ENCODE results near the gene DPYSL3.
"Not testable (repeated sequence)": the region's sequence is repeated elsewhere in the genome, so short reads cannot be mapped to it uniquely, and the experiment has no call there.

DPYSL3 gene

GRCh38 chr5:147400126-147400809 lies 109.6 kb downstream of the DPYSL3 start:
- no peak for DNase-seq

- no peak for DNase-seq
Observed at GRCh38 chr5:147398860-147399259, 111.0 kb downstream of the DPYSL3 start.

GRCh38 chr5:147397616-147398015 lies 112.3 kb downstream of the DPYSL3 start:
- DNase-seq = no peak

GRCh38 chr5:147396070-147396823 lies 113.6 kb downstream of the DPYSL3 start:
- no peak for DNase-seq

- no peak for DNase-seq
Observed at GRCh38 chr5:147393874-147394672, 115.8 kb downstream of the DPYSL3 start.

GRCh38 chr5:147391781-147392180 lies 118.1 kb downstream of the DPYSL3 start:
- no peak for DNase-seq

GRCh38 chr5:147390654-147391225 lies 119.1 kb downstream of the DPYSL3 start:
- DNase-seq = no peak

- no peak for DNase-seq
Observed at GRCh38 chr5:147388184-147389108, 121.4 kb downstream of the DPYSL3 start.

- no peak for DNase-seq
Observed at GRCh38 chr5:147387109-147387508, 122.8 kb downstream of the DPYSL3 start.

- DNase-seq = no peak
Observed at GRCh38 chr5:147384346-147385193, 125.3 kb downstream of the DPYSL3 start.

GRCh38 chr5:147382776-147383175 lies 127.1 kb downstream of the DPYSL3 start:
- no peak for DNase-seq

GRCh38 chr5:147381555-147381954 lies 128.3 kb downstream of the DPYSL3 start:
- DNase-seq = no peak

GRCh38 chr5:147377682-147378081 lies 132.2 kb downstream of the DPYSL3 start:
- DNase-seq = no peak

GRCh38 chr5:147375151-147375550 lies 134.7 kb downstream of the DPYSL3 start:
- DNase-seq = no peak

- no peak for DNase-seq
Observed at GRCh38 chr5:147373328-147373727, 136.5 kb downstream of the DPYSL3 start.

GRCh38 chr5:147372191-147372590 lies 137.7 kb downstream of the DPYSL3 start:
- no peak for DNase-seq

GRCh38 chr5:147371290-147371689 lies 138.6 kb downstream of the DPYSL3 start:
- DNase-seq = no peak

GRCh38 chr5:147369742-147370374 lies 140.0 kb downstream of the DPYSL3 start:
- peak; percentile 20 for DNase-seq

- DNase-seq = not testable (repeated sequence)
Observed at GRCh38 chr5:147367381-147367780, 142.5 kb downstream of the DPYSL3 start.

GRCh38 chr5:147361441-147362175 lies 148.3 kb downstream of the DPYSL3 start:
- no peak for DNase-seq

All from NCI-H146 (cell line).